ENCODE results near the gene INSYN2A.

INSYN2A gene

GRCh38 chr10:127151981-127152699 is 44.3 kb downstream of the INSYN2A start:
- no peak for DNase-seq

DNA sequence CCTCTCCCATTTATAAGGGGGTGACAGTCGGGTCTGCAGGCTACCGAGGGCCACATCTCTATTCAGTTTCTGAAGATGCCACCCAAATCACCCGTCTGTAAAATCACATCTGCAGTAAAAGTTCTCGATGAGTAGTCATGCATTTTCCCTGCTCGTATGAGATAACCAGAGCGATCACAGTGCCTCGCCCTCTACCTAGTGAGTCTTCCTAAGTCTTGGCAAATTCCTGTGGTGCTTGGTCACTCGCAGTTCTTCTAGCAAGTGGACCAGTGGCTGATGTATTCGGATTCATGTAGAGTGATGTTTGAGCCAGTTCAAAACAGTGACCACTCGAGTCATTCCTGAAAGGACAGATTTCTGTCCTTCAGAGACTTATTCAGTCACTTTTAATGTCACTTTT is 44.9 kb downstream of the INSYN2A start:
- no peak for DNase-seq

DNA sequence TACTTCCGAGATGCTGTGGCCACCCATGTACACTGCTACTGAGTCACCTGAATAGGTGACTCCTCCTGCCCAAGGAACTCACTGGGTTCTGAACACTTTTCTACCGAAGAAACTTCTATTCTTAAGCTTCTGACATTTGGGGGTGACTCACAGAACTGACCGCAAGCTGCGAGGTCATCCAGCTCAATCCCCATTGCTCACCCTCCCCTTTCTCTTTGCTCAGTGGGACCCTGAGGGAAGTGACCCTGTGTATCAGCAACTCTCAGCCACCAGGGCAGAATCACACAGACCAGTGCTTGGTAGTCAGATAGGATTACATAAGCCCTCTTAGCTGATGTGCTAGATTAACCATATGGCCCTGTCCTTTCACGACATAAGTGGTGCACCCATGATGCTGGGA is 46.3 kb downstream of the INSYN2A start:
- DNase-seq = no peak

DNA sequence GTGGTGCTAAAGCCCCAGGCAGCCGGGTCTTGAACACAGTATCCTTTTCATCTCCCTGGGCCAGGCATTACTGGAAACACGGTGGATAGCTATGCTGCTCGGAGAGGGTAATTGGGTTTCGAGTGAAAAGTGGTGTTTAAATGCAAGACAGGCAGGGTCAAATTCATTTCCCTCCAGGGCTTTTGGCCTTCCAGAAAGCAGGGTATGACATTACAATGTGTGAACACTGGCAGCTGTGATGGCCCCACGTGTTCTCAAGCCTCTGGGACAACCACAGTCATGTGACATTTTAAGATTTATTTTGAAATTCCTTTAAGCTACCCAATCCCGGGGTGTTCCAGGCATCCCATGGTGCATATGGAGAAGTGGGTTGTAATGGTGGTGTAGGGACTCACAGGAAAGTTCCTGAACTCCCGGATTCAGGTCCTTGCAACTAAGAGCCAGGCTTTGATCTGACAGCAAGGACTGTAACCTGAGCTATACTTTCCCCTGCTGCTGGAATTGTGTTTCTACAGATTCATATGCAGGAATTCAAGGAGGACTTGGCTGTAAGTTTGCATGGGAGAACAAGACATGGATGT is 46.8 kb downstream of the INSYN2A start:
- no peak for DNase-seq

GRCh38 chr10:127148933-127149220 is 47.5 kb downstream of the INSYN2A start:
- DNase-seq = no peak

DNA sequence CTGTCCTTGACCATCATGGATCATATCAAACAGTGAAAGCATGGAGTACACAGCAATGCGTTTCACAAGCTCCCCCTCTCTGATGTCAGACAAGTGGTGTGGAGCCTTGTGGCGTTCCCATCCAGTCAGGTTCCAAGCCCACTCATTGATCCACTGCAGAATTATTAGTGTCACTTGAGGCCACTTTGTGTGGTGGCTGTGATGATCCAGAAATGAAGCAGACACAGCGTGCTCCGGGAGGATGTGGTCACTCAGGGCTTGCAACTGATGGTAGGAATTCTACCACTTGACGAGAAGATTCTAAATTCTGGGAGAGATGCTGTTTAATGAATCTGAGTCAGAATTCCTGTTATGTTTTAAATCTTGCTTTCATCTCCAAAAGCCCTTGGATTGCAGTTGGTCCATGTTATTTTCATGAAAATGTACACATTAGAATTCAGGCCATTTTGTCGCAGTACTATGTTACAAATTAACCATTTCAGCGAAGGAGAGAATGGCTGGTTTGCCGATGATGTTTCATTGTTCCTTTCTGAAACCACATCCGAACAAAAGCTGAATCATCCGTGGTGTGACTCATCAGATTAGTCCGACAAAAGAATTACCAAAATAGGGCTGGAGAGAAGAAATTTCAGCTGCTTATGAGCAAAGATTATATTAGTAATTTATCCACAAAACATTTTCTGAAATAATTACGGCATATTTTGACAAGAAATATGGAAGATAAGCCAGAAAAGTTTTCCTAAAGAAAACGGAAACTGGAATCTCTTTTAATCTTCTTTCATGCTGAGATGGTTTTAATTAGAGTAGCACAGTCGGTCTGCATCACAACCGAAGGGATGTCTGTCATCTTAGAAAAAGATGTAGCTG is 48.1 kb downstream of the INSYN2A start:
- no peak for DNase-seq

- DNase-seq = no peak
Observed at GRCh38 chr10:127146661-127147060, 49.7 kb downstream of the INSYN2A start.
